Ishikawa (cell line): ENCODE measurements around the gene RBM10.

Experiments
- EP300 ChIP-seq: IDR thresholded peaks from 2 replicates; pipeline ENCODE4 v1.6.1; 2012; ENCODE audit warnings: borderline replicate concordance
- MAX ChIP-seq: IDR thresholded peaks from 2 replicates; pipeline ENCODE4 v1.6.1; 2012
- NFIC ChIP-seq: IDR thresholded peaks from 2 replicates; pipeline ENCODE4 v1.6.1; 2012
- RAD21 ChIP-seq: IDR thresholded peaks from 2 replicates; pipeline ENCODE4 v1.6.1; 2012; ENCODE audit warnings: low read depth
- TAF1 ChIP-seq: IDR thresholded peaks from 2 replicates; pipeline ENCODE4 v1.6.1; 2012; ENCODE audit warnings: low read depth, mild to moderate bottlenecking
- USF1 ChIP-seq: IDR thresholded peaks from 2 replicates; pipeline ENCODE4 v1.6.1; 2012
- YY1 ChIP-seq: IDR thresholded peaks from 2 replicates; pipeline ENCODE4 v1.6.1; 2012; ENCODE audit warnings: low read depth

DNA sequence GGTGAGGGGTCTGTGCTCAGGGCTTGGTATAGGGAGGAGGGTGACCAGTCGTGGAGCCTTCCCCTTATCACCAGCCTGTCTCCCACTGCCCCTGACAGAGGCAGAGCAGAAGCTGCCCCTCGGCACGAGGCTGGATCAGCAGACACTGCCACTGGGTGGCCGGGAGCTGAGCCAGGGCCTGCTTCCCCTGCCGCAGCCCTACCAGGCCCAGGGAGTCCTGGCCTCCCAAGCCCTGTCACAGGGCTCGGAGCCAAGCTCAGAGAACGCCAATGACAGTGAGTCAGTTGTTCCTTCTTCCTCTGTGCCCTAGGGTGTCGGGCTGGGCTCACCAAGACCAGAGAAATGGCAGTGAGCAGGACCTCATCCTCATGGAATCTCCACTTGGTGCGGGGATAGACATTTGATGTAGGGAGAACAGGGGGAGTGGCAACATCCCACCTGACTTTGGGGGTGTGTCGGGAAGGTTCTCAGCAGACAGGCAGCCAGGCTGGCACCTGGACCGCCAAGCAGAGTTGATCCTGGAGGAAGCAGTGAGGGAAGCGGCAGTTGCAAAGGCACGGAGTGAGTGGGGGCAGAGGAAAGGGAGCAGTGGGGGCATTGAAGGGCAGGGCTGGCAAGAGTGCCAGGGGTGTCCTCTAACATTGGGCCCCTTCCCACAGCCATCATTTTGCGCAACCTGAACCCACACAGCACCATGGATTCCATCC lies 34.4 kb downstream of the RBM10 start:
- TF ChIP-seq YY1: no peak
- TF ChIP-seq EP300: no peak
- TF ChIP-seq RAD21: no peak
- no peak for TF ChIP-seq NFIC
- no peak for TF ChIP-seq TAF1
- no peak for TF ChIP-seq USF1
- TF ChIP-seq MAX: no peak
